Measurements from ENCODE around the gene TRIM67.
"Not testable (repeated sequence)": the region's sequence is repeated elsewhere in the genome, so short reads cannot be mapped to it uniquely, and the experiment has no call there.

TRIM67 gene

DNA sequence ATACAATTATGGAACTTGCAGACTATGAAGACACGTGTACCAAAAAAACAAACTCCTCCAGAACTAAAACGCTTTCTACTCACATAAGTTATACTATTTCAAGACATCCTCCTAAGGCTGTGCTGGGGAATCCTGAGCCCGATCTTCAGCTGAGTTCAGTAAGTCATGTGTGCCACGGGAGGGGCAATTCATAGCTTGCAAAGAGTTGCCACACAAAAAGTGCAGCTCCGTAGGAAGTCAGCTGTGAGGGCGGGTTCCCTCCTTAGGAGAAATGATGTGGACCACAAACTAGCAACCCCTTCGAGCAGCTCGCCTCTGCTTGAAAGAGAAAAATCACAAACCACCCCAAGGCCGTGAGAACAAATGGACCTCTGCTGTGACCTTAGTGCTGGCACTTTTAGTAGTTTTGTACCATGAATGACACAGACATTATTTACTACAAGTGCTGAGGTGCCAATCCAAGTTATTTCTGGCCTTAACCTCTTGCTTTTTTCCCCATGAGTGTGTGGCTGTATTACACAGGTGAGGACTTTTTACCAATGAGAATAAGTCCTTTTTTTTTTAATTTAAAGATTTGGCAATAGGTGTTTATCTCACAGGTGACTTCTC lies 35.8 kb upstream of the TRIM67 start:
- H3K4me3 ChIP-seq (ENCODE audit: low read depth, low read length), result no peak overlapping the region
- TF ChIP-seq, protein P1, sequence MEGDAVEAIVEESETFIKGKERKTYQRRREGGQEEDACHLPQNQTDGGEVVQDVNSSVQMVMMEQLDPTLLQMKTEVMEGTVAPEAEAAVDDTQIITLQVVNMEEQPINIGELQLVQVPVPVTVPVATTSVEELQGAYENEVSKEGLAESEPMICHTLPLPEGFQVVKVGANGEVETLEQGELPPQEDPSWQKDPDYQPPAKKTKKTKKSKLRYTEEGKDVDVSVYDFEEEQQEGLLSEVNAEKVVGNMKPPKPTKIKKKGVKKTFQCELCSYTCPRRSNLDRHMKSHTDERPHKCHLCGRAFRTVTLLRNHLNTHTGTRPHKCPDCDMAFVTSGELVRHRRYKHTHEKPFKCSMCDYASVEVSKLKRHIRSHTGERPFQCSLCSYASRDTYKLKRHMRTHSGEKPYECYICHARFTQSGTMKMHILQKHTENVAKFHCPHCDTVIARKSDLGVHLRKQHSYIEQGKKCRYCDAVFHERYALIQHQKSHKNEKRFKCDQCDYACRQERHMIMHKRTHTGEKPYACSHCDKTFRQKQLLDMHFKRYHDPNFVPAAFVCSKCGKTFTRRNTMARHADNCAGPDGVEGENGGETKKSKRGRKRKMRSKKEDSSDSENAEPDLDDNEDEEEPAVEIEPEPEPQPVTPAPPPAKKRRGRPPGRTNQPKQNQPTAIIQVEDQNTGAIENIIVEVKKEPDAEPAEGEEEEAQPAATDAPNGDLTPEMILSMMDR (IDR thresholded peaks at IDR 0.05; ENCODE audit: borderline replicate concordance, insufficient read depth, low read depth, low read length), result no peak

DNA sequence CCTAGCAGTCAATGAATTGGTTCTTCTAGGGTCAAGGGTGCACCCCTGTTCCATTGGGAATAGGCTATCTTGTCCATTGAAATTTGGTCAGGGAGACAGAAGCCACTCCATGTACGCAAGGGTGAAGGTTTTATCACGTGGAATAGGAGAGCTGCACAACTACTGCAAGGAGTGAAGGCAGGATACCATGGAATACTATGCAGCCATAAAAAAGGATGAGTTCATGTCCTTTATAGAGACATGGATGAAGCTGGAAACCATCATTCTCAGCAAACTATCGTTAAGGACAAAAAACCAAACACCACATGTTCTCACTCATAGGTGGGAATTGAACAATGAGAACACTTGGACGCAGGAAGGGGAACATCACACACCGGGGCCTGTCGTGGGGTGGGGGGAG lies 34.8 kb upstream of the TRIM67 start:
- not testable (repeated sequence) for H3K4me3 ChIP-seq (ENCODE audit: low read depth, low read length)

DNA sequence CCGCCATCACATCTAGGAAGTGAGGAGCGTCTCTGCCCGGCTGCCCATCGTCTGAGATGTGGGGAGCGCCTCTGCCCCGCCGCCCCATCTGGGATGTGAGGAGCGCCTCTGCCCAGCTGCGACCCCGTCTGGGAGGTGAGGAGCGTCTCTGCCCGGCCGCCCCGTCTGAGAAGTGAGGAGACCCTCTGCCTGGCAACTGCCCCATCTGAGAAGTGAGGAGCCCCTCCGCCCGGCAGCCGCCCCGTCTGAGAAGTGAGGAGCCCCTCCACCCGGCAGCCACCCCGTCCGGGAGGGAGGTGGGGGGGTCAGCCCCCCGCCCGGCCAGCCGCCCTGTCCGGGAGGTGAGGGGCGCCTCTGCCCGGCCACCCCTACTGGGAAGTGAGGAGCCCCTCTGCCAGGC lies 33.4 kb upstream of the TRIM67 start:
- H3K4me3 ChIP-seq (ENCODE audit: low read depth, low read length), result not testable (repeated sequence)

DNA sequence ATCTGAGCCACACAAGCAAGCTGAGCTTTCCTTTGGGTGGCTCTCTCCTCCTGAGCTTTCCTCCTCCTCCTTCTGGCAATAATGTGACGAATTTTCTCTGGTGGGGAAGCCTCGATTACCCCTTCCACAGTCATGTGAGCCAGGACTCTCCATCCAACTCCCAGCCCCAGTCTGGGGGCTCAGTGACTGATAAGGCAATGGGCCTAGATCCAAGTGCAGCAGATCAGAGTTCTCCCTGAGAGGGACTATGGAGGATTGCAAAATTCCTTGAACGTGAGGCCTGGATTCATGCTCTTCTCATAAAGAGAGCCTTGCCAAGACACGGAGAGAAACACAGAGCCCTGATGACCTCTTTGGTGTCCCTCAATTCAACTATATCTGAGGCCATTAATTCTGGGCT lies 31.3 kb upstream of the TRIM67 start:
- H3K4me3 ChIP-seq (ENCODE audit: low read depth, low read length), result no peak overlapping the region
- TF ChIP-seq, protein P1 (IDR thresholded peaks at IDR 0.05; ENCODE audit: borderline replicate concordance, insufficient read depth, low read depth, low read length), result no peak

DNA sequence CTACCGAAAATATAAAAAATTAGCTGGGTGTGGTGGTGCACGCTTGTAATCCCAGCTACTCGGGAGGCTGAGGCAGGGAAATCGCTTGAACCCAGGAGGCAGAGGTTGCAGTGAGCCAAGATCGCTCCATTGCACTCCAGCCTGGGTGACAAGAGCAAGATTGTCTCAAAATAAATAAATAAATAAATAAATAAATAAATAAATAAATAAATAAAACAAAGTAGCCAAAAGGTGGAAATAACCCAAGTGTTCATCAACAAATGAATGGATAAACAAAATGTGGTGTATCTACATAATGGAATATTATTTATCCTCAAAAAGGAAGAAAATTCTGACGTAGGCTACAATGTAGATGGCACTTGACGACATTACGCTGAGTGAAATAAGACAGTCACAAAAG lies 29.3 kb upstream of the TRIM67 start:
- H3K4me3 ChIP-seq (ENCODE audit: low read depth, low read length), result not testable (repeated sequence)

DNA sequence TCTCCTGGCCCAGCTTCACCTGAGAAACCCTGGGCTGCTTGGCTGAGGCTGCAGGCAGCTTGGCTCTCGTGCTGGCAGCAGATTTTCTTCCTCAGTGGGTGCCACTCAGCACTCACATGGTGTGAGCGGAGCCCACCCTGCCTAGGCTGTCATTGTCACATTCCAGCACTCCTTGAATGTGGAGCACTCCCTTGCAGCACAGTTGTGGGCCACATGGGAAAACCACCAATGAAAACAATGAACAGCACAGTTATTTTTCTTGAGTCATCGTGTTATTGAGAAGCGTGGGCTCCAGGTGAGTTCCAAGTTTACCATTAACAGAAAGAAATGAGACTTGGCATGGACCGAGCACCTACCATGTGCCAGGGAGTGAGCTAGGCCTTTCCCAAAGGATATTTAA lies 27.2 kb upstream of the TRIM67 start:
- no peak overlapping the region for H3K4me3 ChIP-seq (ENCODE audit: low read depth, low read length)
- TF ChIP-seq, protein P1 (IDR thresholded peaks at IDR 0.05; ENCODE audit: borderline replicate concordance, insufficient read depth, low read depth, low read length), result no peak

DNA sequence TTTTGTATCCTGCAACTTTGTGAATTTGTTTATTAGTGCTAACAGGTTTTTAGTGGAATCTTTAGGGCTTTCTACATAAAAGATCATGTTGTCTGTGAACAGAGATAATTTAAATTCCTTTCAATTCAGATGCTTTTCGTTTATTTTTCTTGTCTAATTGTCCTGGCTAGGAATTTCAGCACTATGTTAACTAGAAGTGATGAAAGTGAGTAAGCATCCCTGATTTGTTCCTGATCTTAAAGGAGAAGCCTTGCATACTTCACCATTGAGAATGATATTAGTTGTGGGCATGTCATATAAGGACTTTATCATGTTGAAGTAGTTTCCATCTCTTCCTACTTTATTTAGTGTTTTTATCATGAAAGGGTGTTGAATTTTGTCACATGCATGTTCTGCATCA lies 23.6 kb upstream of the TRIM67 start:
- TF ChIP-seq, protein P1 (IDR thresholded peaks at IDR 0.05; ENCODE audit: borderline replicate concordance, insufficient read depth, low read depth, low read length), result no peak
- H3K4me3 ChIP-seq (ENCODE audit: low read depth, low read length), result no peak overlapping the region

DNA sequence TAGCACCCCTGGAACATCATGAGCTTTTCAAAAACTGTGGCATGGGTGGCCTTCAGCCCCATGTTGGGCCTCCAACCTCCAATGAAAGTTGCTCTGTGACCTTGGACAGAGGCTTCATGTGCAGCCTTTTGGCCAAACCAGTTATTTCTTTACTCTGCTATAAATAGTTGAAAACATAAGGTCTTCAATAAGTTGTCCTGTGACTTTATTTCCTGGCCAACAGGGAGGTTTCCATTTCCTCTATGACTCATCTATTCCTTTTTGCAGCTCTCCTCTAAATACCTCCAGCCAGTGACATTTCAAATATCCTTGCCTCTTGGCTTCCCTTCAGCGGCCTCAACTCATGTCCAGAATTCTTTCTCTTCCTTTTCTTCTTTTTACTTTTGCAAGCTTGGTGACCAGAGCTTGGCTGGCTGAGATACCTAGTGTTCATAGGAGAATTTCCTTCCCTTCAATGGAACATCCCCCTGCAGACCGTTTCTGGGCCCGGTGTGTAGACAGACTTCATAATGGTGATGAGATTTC lies 22.7 kb upstream of the TRIM67 start:
- TF ChIP-seq, protein P1 (IDR thresholded peaks at IDR 0.05; ENCODE audit: borderline replicate concordance, insufficient read depth, low read depth, low read length), result no peak
- no peak overlapping the region for H3K4me3 ChIP-seq (ENCODE audit: low read depth, low read length)
